ENCODE measurements around the gene SMYD3.

GRCh38 chr1:245829826-245830225, 677.3 kb downstream of the SMYD3 start:
- TF ChIP-seq GATA2 (IDR thresholded peaks at IDR 0.05; ENCODE audit: insufficient read depth, insufficient read length, low read depth, low read length) (no peak), JUN (IDR thresholded peaks at IDR 0.05; ENCODE audit: borderline replicate concordance, insufficient read depth, insufficient read length, low read depth) (no peak), POLR2A (IDR thresholded peaks at IDR 0.05; ENCODE audit: low read depth, low read length) (no peak), EZH2 (IDR thresholded peaks at IDR 0.05; ENCODE audit: borderline replicate concordance, low read depth, low read length, severe bottlenecking) (no peak), CTCF (IDR thresholded peaks at IDR 0.05; ENCODE audit: extremely low read depth in 1 of 2, insufficient read depth in 1 of 2, low read depth in 1 of 2, low read length in 2 of 2) (no peak)
